SK-N-SH treated with all-trans-retinoic acid at 6 μM for 48 hours (cell line): ENCODE results near the gene EIF3B.
A peak's percentile ranks its signal among the peaks of the same experiment; 100 is the strongest.

Source experiments
- ATAC-seq: fragments of 200-7000 bp; cut with Tn5 transposase; 3 replicates; pipeline ENCODE4 v1.9.1; 2020; ENCODE audit warnings: mild to moderate bottlenecking, moderate library complexity
- ARNTL ChIP-seq: fragments of 450-650 bp; formaldehyde crosslinking; IDR thresholded peaks from 2 replicates; pipeline ENCODE4 v1.5.0; 2020; ENCODE audit warnings: low read depth, mild to moderate bottlenecking, moderate library complexity, borderline replicate concordance
- BACH2 ChIP-seq: fragments of 250-450 bp; sonication (Bioruptor Pico); IDR thresholded peaks from 2 replicates; pipeline ENCODE4 v1.9.0; 2021; ENCODE audit warnings: mild to moderate bottlenecking, borderline replicate concordance
- CREB5 ChIP-seq: fragments of 250-450 bp; sonication (Bioruptor Pico); IDR thresholded peaks from 2 replicates; pipeline ENCODE4 v1.5.1; 2020; ENCODE audit warnings: low read depth, mild to moderate bottlenecking, moderate library complexity
- CSDC2 ChIP-seq: fragments of 250-450 bp; sonication (Bioruptor Pico); IDR thresholded peaks from 2 replicates; pipeline ENCODE4 v1.5.0; 2020; ENCODE audit warnings: mild to moderate bottlenecking, moderate library complexity
- ESRRG ChIP-seq: fragments of 250-450 bp; sonication (Bioruptor Pico); IDR thresholded peaks from 2 replicates; pipeline ENCODE4 v1.6.1; 2021; ENCODE audit warnings: mild to moderate bottlenecking
- GLIS3 ChIP-seq: fragments of 250-450 bp; sonication (Bioruptor Pico); IDR thresholded peaks from 2 replicates; pipeline ENCODE4 v1.5.0; 2020; ENCODE audit warnings: mild to moderate bottlenecking, moderate library complexity
- ISL1 ChIP-seq: fragments of 250-450 bp; sonication (Bioruptor Pico); IDR thresholded peaks from 2 replicates; pipeline ENCODE4 v2.1.2; 2022; ENCODE audit warnings: mild to moderate bottlenecking, moderate library complexity
- OSR1 ChIP-seq: fragments of 250-450 bp; sonication (Bioruptor Pico); IDR thresholded peaks from 2 replicates; pipeline ENCODE4 v1.8.0; 2022; ENCODE audit warnings: moderate library complexity, mild to moderate bottlenecking, inconsistent platforms
- PATZ1 ChIP-seq: fragments of 250-450 bp; sonication (Bioruptor Pico); IDR thresholded peaks from 2 replicates; pipeline ENCODE4 v1.8.0; 2020; ENCODE audit warnings: mild to moderate bottlenecking, moderate library complexity, borderline replicate concordance
- POU6F1 ChIP-seq: fragments of 250-450 bp; sonication (Bioruptor Pico); IDR thresholded peaks from 2 replicates; pipeline ENCODE4 v1.8.0; 2021; ENCODE audit warnings: low read depth, mild to moderate bottlenecking, moderate library complexity, borderline replicate concordance
- PPARA ChIP-seq: fragments of 250-450 bp; sonication (Bioruptor Pico); IDR thresholded peaks from 2 replicates; pipeline ENCODE4 v1.5.0; 2020; ENCODE audit warnings: mild to moderate bottlenecking, borderline replicate concordance
- RARB ChIP-seq: fragments of 250-450 bp; sonication (Bioruptor Pico); IDR thresholded peaks from 2 replicates; pipeline ENCODE4 v1.8.0; 2021; ENCODE audit warnings: mild to moderate bottlenecking, moderate library complexity
- SNAI2 ChIP-seq: fragments of 250-450 bp; sonication (Bioruptor Pico); IDR thresholded peaks from 2 replicates; pipeline ENCODE4 v1.5.0; 2020; ENCODE audit warnings: mild to moderate bottlenecking, moderate library complexity
- TCF4 ChIP-seq: fragments of 250-450 bp; sonication (Bioruptor Pico); IDR thresholded peaks from 2 replicates; pipeline ENCODE4 v1.8.0; 2021; ENCODE audit warnings: mild to moderate bottlenecking, moderate library complexity, borderline replicate concordance
- TOX ChIP-seq: fragments of 250-450 bp; sonication (Bioruptor Pico); IDR thresholded peaks from 2 replicates; pipeline ENCODE4 v1.8.0; 2021; ENCODE audit warnings: mild to moderate bottlenecking, moderate library complexity, borderline replicate concordance
- TSHZ2 ChIP-seq: fragments of 250-450 bp; sonication (Bioruptor Pico); IDR thresholded peaks from 2 replicates; pipeline ENCODE4 v1.5.0; 2020; ENCODE audit warnings: mild to moderate bottlenecking, moderate library complexity
- ZC3H10 ChIP-seq: fragments of 250-450 bp; sonication (Bioruptor Pico); IDR thresholded peaks from 2 replicates; pipeline ENCODE4 v1.5.1; 2021; ENCODE audit warnings: mild to moderate bottlenecking, moderate library complexity
- ZFP3 ChIP-seq: fragments of 250-450 bp; sonication (Bioruptor Pico); IDR thresholded peaks from 2 replicates; pipeline ENCODE4 v1.5.0; 2020; ENCODE audit warnings: mild to moderate bottlenecking, moderate library complexity
- ZFP30 ChIP-seq: fragments of 450-650 bp; formaldehyde crosslinking; IDR thresholded peaks from 2 replicates; pipeline ENCODE4 v1.5.0; 2022; ENCODE audit warnings: mild to moderate bottlenecking, moderate library complexity
- ZNF70 ChIP-seq: fragments of 450-650 bp; formaldehyde crosslinking; IDR thresholded peaks from 2 replicates; pipeline ENCODE4 v1.5.0; 2020; ENCODE audit warnings: mild to moderate bottlenecking, moderate library complexity
- ZNF8 ChIP-seq: fragments of 450-650 bp; formaldehyde crosslinking; IDR thresholded peaks from 2 replicates; pipeline ENCODE4 v1.5.0; 2020; ENCODE audit warnings: mild to moderate bottlenecking, moderate library complexity

The EIF3B gene

DNA sequence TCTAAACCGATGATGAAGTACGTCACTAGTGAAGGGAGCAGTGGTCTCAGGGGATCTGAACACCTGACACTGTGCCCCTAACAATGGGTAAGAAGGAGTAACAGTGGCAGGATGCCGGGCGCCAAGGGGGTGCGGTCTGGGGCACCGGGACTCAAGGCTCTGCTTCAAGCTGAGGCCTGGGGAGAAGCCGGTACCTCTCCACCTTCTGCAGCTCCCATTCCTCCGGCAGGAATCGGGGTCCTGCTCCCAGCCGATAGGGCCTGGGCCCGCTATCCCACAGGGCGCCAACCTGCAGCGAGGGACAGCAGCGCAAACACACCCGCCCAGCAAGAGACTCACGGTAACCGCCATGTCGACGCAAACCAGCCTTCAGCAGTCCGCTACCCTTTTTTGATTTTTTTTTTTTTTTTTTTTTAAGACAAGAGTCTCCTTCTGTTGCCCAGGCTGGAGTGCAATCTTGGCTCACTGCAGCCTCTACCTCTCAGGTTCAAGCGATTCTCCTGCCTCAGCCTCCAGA is 40.0 kb downstream of the EIF3B start (continued):
- TF ChIP-seq POU6F1 (CRISPR knock-in tag) (no peak), CSDC2 (CRISPR knock-in tag) (no peak), PPARA (CRISPR knock-in tag) (no peak)

DNA sequence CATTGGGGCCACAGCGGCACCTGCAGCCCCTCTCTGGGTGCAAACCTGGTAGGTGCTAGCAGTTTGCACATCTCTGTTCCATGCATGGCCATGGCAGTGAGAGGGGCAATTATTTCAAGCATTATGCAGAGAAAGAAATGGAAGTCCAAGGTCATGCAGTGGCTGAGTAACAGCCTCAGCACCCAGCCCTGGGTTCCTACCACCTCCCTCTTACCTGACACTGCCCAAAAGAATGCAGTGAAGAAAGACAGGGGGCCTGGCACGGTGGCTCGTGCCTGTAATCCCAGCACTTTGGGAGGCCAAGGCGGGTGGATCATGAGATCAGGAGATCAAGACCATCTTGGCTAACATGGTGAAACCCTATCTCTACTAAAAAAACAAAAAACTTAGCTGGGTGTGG is 43.9 kb downstream of the EIF3B start:
- TF ChIP-seq TSHZ2 (no peak), ESRRG (no peak), ARNTL (CRISPR knock-in tag) (no peak), ZFP30 (CRISPR knock-in tag) (no peak)
- ATAC-seq = no peak

DNA sequence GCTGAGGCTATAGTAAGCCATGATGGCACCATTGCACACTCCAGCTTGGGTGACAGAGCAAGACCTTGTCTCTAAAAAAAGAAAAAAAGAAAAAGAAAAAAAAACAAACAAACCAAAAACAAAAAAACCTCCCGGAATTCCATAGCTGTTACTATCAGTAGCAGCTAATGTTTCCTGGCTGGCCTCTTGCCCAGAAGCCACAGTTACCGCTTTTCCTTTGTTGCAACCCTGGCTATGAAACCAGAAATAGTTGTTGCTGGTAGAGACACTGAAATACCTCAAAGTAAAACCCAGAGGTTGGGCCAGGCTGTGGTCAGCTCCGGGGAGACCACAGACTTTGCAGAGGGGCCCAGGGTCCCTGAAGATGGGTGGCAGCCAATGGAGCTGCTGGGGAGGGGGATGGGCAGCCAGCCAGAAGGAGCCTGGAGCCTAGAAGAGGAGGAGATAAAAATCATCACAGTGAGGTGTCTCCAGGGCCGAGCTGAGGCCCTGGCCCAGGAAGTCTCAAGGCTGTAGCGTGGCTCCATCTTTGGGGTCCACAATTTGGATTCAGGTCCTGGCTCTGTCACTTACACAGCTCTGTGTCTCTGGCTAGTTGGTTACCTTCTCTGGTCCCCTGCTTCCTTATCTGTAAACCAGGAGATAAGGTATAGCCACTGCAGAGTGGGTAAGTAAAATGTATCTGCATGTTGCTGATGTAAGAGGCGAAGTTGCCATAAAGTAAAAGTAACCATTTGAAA is 45.4 kb downstream of the EIF3B start:
- ATAC-seq = peak; percentile 66
- TF ChIP-seq RARB (CRISPR knock-in tag) (no peak), ISL1 (CRISPR knock-in tag) (peak; percentile 75), SNAI2 (CRISPR knock-in tag) (0 out of 2 replicates have a peak, but pooled peaks have one; percentile 67), ZFP30 (CRISPR knock-in tag) (0 out of 2 replicates have a peak, but pooled peaks have one; percentile 12), POU6F1 (CRISPR knock-in tag) (peak; percentile 96; the same call in 1 of the 2 replicates), OSR1 (no peak), ZNF70 (CRISPR knock-in tag) (no peak), ZFP3 (CRISPR knock-in tag) (peak; percentile 30; the same call in 1 of the 2 replicates)

- ATAC-seq = no peak
These were observed 48.0 kb downstream of the EIF3B start for GRCh38 chr7:2402687-2403013.

More at GRCh38 chr7:2402687-2403013, 48.0 kb downstream of the EIF3B start:
- TF ChIP-seq ZNF70 (CRISPR knock-in tag) (no peak), POU6F1 (CRISPR knock-in tag) (no peak), TCF4 (CRISPR knock-in tag) (no peak), PPARA (CRISPR knock-in tag) (no peak), SNAI2 (CRISPR knock-in tag) (no peak), PATZ1 (CRISPR knock-in tag) (no peak), ZC3H10 (CRISPR knock-in tag) (no peak), ESRRG (no peak), ZFP30 (CRISPR knock-in tag) (no peak), ZFP3 (CRISPR knock-in tag) (no peak), OSR1 (no peak), TOX (CRISPR knock-in tag) (no peak), GLIS3 (CRISPR knock-in tag) (no peak), ZNF8 (CRISPR knock-in tag) (no peak), CSDC2 (CRISPR knock-in tag) (no peak), TSHZ2 (no peak), BACH2 (CRISPR knock-in tag) (no peak), CREB5 (no peak)
- TF ChIP-seq, all 23 proteins: peak for 0
